ENCODE measurements around the gene KIAA1671.

KIAA1671 gene

GRCh38 chr22:24953384-24954113 lies 1.0 kb downstream of the KIAA1671 start:
- DNase-seq, result no peak

GRCh38 chr22:24954114-24954463 lies 1.6 kb downstream of the KIAA1671 start:
- DNase-seq, result no peak

- DNase-seq, result no peak
Measured at GRCh38 chr22:24954856-24955255, 2.3 kb downstream of the KIAA1671 start.

GRCh38 chr22:24957043-24957442 lies 4.5 kb downstream of the KIAA1671 start:
- DNase-seq, result no peak

- no peak for DNase-seq
Measured at GRCh38 chr22:24961217-24961844, 8.8 kb downstream of the KIAA1671 start.

- no peak for DNase-seq
Measured at GRCh38 chr22:24962094-24962493, 9.6 kb downstream of the KIAA1671 start.

- DNase-seq, result no peak
Measured at GRCh38 chr22:24962835-24963234, 10.3 kb downstream of the KIAA1671 start.

GRCh38 chr22:24964441-24964840 lies 11.9 kb downstream of the KIAA1671 start:
- DNase-seq, result no peak

GRCh38 chr22:24965822-24966626 lies 13.5 kb downstream of the KIAA1671 start:
- no peak for DNase-seq

GRCh38 chr22:24968066-24968561 lies 15.6 kb downstream of the KIAA1671 start:
- no peak for DNase-seq

- no peak for DNase-seq
Measured at GRCh38 chr22:24969560-24970301, 17.2 kb downstream of the KIAA1671 start.

GRCh38 chr22:24972369-24972768 lies 19.9 kb downstream of the KIAA1671 start:
- DNase-seq, result no peak

GRCh38 chr22:24973872-24974271 lies 21.4 kb downstream of the KIAA1671 start:
- DNase-seq, result no peak

GRCh38 chr22:24975125-24975640 lies 22.7 kb downstream of the KIAA1671 start:
- DNase-seq, result no peak

GRCh38 chr22:24975813-24976341 lies 23.4 kb downstream of the KIAA1671 start:
- no peak for DNase-seq

GRCh38 chr22:24976442-24977218 lies 24.1 kb downstream of the KIAA1671 start:
- no peak for DNase-seq

GRCh38 chr22:24977370-24978221 lies 25.1 kb downstream of the KIAA1671 start:
- no peak for DNase-seq

GRCh38 chr22:24978308-24978707 lies 25.8 kb downstream of the KIAA1671 start:
- DNase-seq, result no peak

- DNase-seq, result no peak
Measured at GRCh38 chr22:24981066-24981465, 28.6 kb downstream of the KIAA1671 start.

- no peak for DNase-seq
Measured at GRCh38 chr22:24981656-24982055, 29.1 kb downstream of the KIAA1671 start.

Data from NCI-H1048 (cell line).